HepG2 (cell line): ENCODE measurements around the gene GNAI2. TPM values are rescaled to one million over a fixed set of nuclear protein-coding genes. Genes with fewer than 3 reads are reported as not detected.
A peak's percentile ranks its signal among the peaks of the same experiment; 100 is the strongest.

Source experiments
- AKNA ChIP-seq: sonication (generic); formaldehyde crosslinking; IDR thresholded peaks from 2 replicates; pipeline ENCODE4 v1.4.0; 2020; ENCODE audit warnings: missing genetic modification reagents, borderline replicate concordance
- ATAD3A ChIP-seq: sonication (generic); formaldehyde crosslinking; IDR thresholded peaks from 2 replicates; pipeline ENCODE4 v1.4.0; 2020; ENCODE audit warnings: missing genetic modification reagents
- BRCA1 ChIP-seq: sonication (generic); formaldehyde crosslinking; IDR thresholded peaks from 2 replicates; pipeline ENCODE4 v1.4.0; 2020; ENCODE audit warnings: missing genetic modification reagents
- CREB1 ChIP-seq, 2 experiments: fragments of 450-650 bp in 1 of 2; IDR thresholded peaks; 2 replicates each; pipeline ENCODE4 v1.6.1; 2016 to 2017; ENCODE audit warnings: control low read depth in 1 of 2, mild to moderate bottlenecking in 1 of 2, missing compliant biosample characterization in 1 of 2, missing genetic modification characterization in 1 of 2
- GATAD2A ChIP-seq: IDR thresholded peaks from 2 replicates; pipeline ENCODE4 v1.6.1; 2016
- HNRNPUL1 ChIP-seq: fragments of 200-400 bp; formaldehyde crosslinking; IDR thresholded peaks from 2 replicates; pipeline ENCODE4 v1.6.1; 2017; ENCODE audit warnings: low read depth, mild to moderate bottlenecking, low read length, moderate library complexity
- IRF9 ChIP-seq: sonication (generic); formaldehyde crosslinking; IDR thresholded peaks from 2 replicates; pipeline ENCODE4 v1.8.0; 2022; ENCODE audit warnings: missing genetic modification reagents, mild to moderate bottlenecking, borderline replicate concordance
- KDM5B ChIP-seq: sonication (generic); formaldehyde crosslinking; IDR thresholded peaks from 2 replicates; pipeline ENCODE4 v1.4.0; 2020; ENCODE audit warnings: missing genetic modification reagents, mild to moderate bottlenecking, borderline replicate concordance
- POGZ ChIP-seq: sonication (generic); formaldehyde crosslinking; IDR thresholded peaks from 2 replicates; pipeline ENCODE4 v1.4.0; 2020; ENCODE audit warnings: mild to moderate bottlenecking, missing genetic modification reagents
- SIX4 ChIP-seq: sonication (generic); formaldehyde crosslinking; IDR thresholded peaks from 2 replicates; pipeline ENCODE4 v1.4.0; 2020; ENCODE audit warnings: missing genetic modification reagents
- TFE3 ChIP-seq: IDR thresholded peaks from 2 replicates; pipeline ENCODE4 v1.6.1; 2016
- ZGPAT ChIP-seq: IDR thresholded peaks from 2 replicates; pipeline ENCODE4 v1.6.1; 2016; ENCODE audit warnings: mild to moderate bottlenecking
- ZIK1 ChIP-seq: sonication (generic); formaldehyde crosslinking; IDR thresholded peaks from 2 replicates; pipeline ENCODE4 v1.5.0; 2020; ENCODE audit warnings: mild to moderate bottlenecking, low read depth, missing genetic modification reagents, borderline replicate concordance
- ZNF558 ChIP-seq: sonication (generic); formaldehyde crosslinking; IDR thresholded peaks from 2 replicates; pipeline ENCODE4 v1.9.0; 2022; ENCODE audit warnings: mild to moderate bottlenecking, missing genetic modification reagents, borderline replicate concordance
- ZNF644 ChIP-seq: IDR thresholded peaks from 2 replicates; pipeline ENCODE4 v1.6.1; 2016; ENCODE audit warnings: low read depth
- ZNF652 ChIP-seq: IDR thresholded peaks from 2 replicates; pipeline ENCODE4 v1.6.1; 2016; ENCODE audit warnings: low read depth, borderline replicate concordance
- ZNF704 ChIP-seq: sonication (generic); formaldehyde crosslinking; IDR thresholded peaks from 2 replicates; pipeline ENCODE4 v1.8.1; 2023; ENCODE audit warnings: mild to moderate bottlenecking, inconsistent platforms, moderate library complexity, missing genetic modification reagents, borderline replicate concordance
- ZNF83 ChIP-seq: sonication (generic); formaldehyde crosslinking; IDR thresholded peaks from 2 replicates; pipeline ENCODE4 v1.4.0; 2020; ENCODE audit warnings: missing genetic modification reagents, mild to moderate bottlenecking, borderline replicate concordance
- polyA plus RNA-seq, 8 experiments: library from polyadenylated mRNA; depleted of rRNA in 3 of 8; stranded (reverse) in 7 of 8; unstranded in 1 of 8; fragments of >200 nt; fragmentation: Illumina TruSeq in 4 of 8; extraction: Trizol in 4 of 8; gene quantifications; 2 replicates each; pipeline versions ENCODE4 v1.2.1 to v1.2.3, GENCODE V29; 2011 to 2016; ENCODE audit warnings: low read depth in 4 of 8, missing spikeins in 1 of 8, mixed read lengths in 1 of 8; ENCODE audit not compliant: insufficient read depth in 1 of 8
- total RNA-seq, 5 experiments: library from RNA; depleted of rRNA; stranded (reverse); fragments of >200 nt; fragmentation: Illumina TruSeq; extraction: Trizol; gene quantifications; 2 replicates each; pipeline ENCODE4 v1.2.3, GENCODE V29; 2016; ENCODE audit warnings: low read depth in 1 of 5

Gene GNAI2
- total and polyA plus RNA-seq, 2 of the 13 experiments (the other 11 are each of a cell fraction or from before 2014, with no cell fraction given): 51.1 to 66.2 TPM

GRCh38 chr3:50269977-50270413 lies 34.0 kb downstream of the GNAI2 start (continued):
- TF ChIP-seq AKNA (CRISPR knock-in tag) (no peak), SIX4 (CRISPR knock-in tag) (no peak), ZNF558 (CRISPR knock-in tag) (peak; percentile 61; the same call in 1 of the 2 replicates), ZNF652 (no peak), POGZ (CRISPR knock-in tag) (no peak), TFE3 (CRISPR knock-in tag) (no peak), IRF9 (CRISPR knock-in tag) (no peak), ATAD3A (no peak), ZNF644 (CRISPR knock-in tag) (no peak), ZNF704 (peak; percentile 44; the same call in 1 of the 2 replicates), KDM5B (CRISPR knock-in tag) (peak; percentile 1; the same call in 1 of the 2 replicates), ZIK1 (CRISPR knock-in tag) (no peak), ZGPAT (no peak), GATAD2A (no peak), ZNF83 (CRISPR knock-in tag) (no peak), CREB1 (IDR thresholded peaks at IDR 0.05) (no peak), CREB1 (CRISPR knock-in tag; IDR thresholded peaks at IDR 0.05) (no peak), BRCA1 (CRISPR knock-in tag) (no peak), HNRNPUL1 (no peak)
